GM21786 (cell line): Measurements from ENCODE around the gene CNTN4.

ENCODE experiments used
- ATAC-seq: cut with Tn5 transposase; IDR thresholded peaks from one replicate; pipeline ENCODE4 v1.9.1; 2021; ENCODE audit not compliant: unreplicated experiment

Gene CNTN4

DNA sequence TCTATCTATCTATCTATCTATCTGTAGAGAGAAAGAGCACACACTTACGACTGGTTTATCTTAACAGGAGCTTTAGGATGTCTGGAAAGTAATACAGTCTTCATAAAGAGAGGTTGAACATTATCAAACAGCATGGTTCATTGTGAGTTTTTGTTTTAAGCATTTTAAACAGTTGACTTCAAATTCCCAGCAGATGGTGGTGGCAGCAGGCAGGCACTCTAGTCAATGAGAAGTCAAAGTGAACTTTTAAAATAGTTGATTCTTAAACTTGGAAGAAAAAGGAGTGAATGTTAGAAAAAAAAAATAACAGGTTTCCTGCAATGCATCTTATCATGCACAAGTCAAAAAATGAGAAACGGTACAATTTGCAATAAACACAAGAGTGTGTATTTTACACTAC lies 578.8 kb downstream of the CNTN4 start:
- no peak for ATAC-seq

DNA sequence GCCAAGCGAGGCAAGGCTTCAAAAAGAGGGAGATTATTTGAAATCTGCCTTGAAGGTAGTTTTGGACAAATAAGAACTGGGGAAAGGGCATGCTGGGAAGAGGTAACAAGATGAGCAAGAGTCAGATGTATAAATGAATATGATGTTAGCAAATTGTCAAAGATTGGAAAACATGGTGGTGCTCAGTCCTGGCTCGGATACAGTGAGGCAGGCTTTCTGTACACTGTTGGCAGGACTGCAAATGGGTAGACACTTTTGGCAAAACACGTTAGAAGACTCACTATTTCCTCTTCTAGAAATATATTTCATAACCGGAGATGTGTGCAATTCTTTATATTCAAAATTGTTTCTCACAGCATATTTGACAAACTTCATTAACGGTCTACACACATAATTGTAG lies 581.6 kb downstream of the CNTN4 start:
- ATAC-seq, result no peak

DNA sequence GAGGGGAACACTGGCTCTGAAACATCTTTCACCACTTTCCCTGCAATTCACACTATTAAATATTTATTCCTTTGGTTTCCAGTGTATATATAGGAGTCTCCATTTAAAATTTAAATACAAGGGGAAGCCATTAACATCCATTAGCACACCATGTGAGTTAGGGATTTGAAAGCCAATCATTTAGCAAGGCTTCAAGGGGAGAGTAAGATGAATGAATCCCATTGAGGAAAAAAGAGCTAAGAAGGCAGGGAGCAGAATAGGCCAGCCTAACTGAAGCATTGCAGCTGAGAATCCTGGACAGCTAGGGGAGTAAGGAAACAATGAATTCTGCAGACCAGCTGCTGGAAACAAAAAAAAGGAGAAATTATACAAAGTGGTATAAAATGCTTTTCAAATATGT lies 585.4 kb downstream of the CNTN4 start:
- no peak for ATAC-seq

DNA sequence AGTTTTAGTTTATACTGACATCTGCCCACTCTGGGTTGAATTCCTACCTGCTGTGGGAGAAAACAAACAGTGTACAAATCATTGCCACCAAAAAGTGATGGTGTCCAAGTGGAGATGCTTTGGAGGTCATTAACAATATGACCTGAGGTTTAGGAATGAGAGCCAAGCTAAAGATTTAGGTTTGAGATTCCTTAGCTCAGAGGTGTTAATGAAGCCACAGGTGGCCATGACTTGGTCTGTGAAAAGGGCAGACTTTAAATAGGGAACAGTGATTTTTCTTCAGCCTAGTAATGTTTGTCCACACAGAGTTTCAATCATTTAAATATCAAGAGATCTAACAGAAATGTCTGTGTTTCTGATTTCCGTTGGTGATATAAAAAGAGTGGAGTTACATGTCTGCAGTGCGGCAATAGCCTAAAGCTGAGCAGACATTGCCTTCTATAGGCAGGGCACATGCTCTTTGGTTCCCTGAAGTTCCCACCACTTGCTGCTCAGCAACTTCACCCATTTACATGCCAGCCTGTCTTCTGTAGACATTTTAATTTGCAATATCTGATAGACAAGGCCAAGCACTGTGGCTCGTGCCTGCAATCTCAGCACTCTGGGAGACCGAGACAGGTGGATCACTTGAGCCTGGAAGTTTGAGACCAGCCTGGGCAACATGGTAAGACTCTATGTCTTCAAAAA lies 588.3 kb downstream of the CNTN4 start:
- no peak for ATAC-seq

DNA sequence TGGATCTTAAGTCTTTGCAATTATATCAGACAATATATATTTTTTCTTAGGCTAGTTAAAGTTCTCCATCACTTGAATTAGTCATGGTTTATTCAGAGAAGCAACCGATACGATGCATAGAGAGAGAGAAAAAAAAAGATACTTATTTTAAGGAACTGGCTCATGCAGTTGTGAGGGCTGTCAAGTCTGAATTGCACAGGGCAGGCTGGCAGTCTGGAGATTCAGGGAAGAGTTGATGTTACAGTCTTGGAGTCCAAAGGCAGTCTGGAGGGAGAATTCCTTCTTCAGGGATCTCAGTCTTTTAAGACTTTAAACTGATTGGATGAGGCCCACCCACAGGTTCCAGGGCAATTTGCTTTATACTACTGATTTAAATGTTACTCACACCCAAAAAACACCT lies 598.9 kb downstream of the CNTN4 start:
- no peak for ATAC-seq

DNA sequence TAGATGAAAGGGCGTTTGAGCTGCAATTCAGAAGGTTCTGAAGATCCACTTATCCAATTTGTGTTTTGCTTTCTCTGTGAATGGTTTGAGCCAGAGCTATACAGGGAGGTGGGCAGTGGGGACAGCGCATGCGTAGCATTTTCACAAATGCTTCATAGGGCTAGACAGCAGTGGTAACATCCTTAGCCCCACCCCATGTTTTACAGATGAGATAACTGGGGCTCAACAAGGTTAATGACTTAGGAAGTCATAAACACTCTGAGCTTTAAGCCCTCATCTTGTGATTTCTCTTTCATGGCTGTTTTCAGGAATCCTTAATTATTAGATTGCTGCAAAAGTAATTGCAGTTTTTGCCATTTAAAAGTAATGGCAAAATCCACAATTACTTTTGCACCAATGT lies 602.8 kb downstream of the CNTN4 start:
- ATAC-seq, result no peak

DNA sequence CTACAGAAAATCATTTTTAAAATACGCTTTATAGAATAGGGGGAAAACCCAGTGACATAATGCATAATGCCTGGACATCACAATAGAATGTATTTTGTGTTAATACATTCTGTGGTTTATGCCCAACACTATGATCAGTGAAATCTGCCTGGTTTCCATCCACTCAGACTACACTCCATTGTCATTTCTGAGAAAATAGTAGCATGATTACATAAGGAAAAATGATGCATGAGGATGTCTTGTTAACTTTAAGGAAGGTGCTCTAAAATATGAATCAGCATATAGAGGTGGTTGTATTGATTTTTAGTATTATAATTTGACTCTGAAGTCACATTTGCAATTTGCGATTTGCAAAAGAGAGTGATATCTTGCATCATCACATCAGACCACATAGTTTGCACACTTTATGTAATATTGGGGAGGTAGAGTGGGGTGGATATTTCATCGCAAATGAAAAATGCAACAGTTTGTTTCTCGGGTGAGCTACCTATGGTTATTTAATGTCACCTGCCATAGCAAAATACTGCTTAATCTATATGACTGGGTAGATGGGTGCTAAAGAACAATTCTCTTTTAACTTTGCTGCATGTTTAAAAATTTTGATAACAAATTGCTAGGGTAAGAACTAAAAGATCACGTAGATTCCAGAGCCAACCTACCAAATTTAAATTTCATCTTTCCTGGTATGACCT lies 607.6 kb downstream of the CNTN4 start:
- no peak for ATAC-seq

DNA sequence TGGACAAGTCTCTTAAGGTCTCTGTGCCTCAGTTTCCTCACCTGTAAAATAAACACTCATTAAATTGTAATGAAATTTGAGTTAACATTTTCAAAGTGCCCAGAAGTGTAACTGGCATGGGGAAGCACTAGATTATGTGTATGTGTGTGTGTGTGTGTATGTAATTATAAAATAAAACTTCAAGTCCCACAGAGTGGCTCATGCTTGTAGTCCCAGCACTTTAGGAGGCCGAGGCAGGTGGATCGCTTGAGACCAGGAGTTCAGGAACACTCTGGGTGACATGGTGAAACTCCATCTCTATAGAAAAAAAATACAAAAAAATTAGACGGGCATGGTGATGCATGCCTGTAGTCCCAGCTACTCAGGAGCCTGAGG lies 608.2 kb downstream of the CNTN4 start:
- no peak for ATAC-seq

DNA sequence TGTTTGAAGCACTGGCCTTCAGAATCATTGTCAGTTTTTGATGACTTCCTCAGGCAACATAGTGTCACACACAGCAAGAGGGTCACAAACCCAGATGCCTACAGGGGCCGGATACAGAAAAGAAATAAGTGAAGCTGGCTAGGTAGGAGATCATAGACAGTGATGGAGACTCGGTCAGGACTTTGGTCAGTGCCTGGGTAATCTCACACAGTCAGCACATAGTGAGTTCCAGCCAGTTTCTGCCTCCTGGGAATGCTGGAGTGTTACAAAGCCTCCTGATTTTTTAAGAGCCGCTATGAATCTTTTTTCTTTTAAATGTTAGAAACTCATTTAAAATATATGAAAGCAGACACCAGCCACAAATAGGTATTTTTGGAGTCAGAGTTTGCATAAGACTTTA lies 612.4 kb downstream of the CNTN4 start:
- no peak for ATAC-seq

DNA sequence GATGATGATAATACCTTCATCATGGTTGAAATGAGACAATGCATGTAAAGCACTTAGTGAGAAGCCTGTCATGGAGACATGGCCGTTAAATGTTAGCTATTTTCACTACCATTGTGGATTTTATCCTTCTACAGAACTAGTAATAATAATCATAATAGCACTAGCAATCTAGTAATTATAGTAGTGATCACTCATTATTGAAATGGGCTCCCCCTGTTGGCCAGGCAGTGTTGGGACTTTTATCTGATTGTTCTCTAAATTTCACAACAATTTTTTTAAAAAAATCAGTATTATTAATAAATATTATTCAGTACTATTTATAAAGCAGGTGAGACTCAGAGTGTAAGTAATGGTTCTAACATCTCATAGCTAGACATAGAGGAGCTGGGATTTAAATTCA lies 615.3 kb downstream of the CNTN4 start:
- ATAC-seq, result no peak

DNA sequence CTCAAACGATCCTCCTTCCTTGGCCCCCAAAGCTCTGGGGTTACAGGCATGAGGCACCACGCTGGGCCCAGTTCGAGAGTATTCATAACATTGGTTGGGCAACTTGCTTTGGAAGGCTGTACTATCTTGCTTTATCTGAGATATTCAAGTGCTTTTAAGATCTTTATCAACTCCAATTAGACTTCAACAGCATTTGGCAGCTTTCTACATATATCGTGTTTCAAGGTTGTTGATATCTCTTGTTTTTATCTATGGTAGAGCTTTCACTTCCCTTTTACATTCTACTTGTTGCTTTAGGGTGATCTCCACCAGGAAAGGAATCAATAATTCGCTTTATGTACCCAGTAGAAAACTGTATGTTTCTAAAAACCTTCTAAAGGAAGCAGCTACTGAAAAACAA lies 616.2 kb downstream of the CNTN4 start:
- peak; percentile 44 for ATAC-seq

DNA sequence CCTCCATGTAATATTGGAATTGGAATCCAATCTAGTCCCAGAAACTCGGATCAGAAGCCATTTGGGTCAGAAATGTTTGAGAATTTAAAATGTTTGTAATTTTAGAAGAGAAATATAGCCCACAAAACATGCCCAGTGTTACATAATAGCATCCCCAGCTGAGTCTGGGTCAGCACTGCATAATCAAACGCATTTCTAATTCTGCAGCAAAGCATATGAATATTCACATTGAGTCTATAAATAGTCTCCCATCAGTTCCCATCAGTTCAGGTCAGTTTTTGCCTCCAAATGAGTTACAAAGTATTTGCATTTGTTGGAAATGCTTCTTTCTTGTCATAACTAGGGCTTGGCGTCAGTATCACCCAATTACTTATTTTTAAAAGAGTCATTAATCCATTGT lies 628.4 kb downstream of the CNTN4 start:
- ATAC-seq, result no peak

DNA sequence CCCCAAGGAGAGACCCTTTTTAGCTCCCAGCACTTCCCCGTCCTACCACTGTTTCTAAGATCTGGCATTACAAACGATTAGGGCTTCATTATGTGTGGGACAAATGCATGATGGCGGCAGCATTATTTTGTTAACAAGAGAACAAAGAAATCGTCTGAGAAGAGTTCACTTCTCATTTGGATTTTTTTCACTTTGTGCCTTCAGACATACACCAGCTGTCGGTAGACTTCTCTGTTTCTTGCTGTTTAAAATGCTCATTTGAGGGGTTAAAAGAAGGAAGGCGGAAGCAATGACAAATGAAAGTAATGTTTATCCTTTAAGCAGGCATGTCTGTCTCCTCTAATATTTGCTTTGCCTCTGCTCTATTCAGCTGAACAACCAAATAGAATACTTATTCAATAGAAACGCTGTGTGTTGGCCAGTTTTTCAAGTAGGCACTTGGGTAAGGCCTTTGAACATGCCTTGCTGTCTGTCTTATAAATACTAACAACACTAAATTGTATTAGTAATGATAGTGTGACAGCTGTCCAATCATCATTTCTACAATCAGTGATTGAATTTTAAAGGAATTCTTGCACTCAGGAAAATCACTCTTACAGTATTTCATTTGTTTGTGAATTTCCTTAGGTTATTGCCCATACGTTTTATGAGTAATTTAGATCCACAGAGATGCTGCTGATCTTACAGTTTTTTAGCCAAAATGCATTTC lies 629.1 kb downstream of the CNTN4 start:
- ATAC-seq, result no peak

DNA sequence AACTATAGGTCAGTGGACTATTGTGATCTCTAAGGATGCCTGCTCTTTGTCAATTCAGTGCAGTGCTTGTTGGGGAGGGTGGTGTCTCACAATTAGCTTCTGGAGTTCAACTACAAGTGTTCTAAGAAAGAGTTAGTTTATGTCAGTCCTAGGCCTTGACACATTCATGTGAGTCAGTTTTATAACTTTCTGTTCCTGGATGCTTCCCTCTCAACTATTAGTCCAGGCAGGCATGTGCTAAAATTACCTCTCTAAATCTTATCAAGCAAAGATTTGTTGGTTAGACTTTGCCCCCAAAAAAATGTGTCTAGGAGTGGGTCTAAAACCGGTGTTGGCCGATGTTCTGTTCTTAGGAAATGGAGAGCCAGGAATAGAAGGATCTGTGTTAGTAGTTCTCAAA lies 633.2 kb downstream of the CNTN4 start:
- no peak for ATAC-seq

DNA sequence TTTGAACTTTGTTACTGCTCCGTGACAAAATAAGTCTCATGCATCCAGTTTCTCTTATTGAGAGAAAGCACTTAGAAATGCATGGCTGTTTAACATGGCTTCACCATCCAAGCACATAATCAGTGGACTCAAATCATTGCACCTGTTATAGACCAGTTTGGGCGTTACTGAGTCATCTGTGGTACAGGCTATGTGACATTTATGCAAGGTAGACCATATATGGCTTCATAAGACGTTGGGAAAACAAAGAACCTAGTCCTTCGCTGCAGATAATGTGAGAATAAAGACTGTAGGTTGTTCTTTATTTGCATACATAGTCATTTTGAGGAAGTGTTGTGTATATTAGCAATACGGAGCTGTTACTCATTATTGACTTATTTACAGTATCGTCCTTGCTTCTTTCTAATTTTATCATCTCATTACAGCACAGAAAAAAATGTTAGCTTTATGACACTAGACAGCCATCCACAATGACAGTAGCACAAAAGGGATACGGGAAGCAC lies 636.8 kb downstream of the CNTN4 start:
- ATAC-seq, result no peak

DNA sequence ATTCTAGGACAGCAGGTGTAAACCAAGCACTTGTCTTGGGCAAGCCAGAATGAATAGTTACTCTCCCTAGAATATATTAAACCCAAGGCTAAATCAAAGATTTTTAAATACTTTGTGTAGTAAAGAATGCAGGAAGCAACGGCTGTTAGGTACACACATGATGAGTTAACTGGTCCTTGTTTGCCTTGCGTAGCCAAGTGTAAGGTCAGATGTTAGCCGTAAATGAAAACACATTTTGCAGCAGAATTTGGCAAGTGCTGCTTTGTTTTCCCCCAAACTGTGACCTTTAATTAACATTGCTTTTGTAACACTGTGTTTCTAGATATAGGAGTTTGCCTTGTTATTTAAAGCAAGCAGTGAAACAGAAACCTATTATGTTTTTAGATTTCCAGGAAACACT lies 642.9 kb downstream of the CNTN4 start:
- ATAC-seq, result no peak

DNA sequence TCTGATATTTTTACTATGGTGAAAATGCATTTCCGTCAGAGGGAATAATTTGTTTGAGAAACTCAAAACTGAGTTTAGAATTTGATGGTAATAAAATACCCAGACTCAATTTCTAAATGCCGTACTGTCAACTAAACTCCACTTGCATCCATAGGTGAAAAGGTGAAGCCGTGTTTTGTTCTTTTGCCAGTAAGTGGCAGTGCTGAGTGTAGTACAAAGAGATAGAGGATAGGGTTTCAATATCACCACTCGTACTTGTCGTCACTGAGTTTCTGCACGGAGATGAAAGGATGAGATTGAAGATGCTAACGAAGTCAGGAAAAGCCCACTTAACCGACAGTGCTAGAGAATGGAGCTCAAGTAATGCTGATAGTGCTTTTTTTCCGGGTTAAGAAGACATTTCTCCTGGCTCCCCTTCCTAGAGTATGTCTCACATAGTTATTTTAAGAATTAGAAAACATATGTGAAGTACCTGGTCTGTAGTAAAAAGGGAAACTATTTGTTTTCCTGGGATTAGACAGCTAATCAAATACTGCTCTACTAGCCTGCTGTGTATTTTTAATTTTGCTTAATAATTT lies 666.4 kb downstream of the CNTN4 start:
- ATAC-seq, result peak; percentile 69

DNA sequence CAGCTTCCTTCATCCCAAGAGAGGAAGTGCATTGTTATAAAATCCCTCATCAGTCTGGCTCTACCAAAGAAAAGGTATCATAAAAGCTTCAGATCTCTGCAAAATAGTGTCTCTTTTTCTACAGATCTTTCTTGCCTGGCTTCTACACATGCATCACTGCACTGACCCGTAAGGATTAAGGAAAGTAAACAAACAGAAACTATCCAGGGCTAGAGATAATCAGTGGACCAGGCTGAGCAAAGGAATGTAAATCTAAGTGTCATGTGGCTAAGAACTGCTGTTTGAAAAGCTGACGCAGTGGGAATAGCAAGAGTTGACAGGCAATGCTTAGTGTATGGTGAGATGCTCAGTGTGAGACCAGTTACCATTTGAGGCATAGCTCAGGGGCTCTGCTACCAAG lies 671.8 kb downstream of the CNTN4 start:
- no peak for ATAC-seq

DNA sequence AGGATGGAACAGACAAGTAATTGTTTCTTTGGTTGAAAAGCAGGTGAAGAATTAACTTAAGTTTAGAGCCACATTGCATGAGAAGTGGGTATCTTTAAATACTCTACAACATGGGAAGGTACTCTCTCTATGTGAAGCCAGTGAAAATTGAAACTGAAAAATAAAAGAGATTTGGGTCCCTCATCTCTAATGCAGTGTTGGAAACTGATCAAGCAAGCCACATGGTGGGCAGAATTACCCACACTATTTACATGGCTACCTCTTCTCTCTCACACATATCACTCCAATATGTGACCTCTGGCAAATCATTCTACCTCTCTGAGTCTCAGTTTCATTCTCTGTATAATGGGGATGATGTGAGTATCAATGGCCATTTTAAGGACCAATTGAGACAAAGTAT lies 672.5 kb downstream of the CNTN4 start:
- no peak for ATAC-seq

DNA sequence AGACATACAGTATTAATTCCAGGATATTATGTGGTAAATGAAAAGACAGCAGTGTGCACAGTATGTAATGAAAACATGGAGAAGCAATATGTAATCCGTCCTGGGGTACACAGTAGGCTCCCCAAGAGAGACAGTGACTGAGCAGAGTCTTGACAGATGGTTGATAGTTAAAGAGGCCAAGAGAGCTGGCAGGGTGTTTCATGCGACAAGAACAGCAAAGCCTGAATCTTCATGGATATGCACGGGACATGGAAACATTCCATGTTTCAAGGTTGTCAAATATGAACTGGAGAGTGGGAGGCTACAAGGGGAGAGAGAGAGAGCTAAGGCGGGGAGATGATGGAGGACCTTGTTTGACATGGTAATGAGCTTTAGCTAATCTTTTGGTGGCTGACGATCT lies 673.1 kb downstream of the CNTN4 start:
- ATAC-seq, result no peak

DNA sequence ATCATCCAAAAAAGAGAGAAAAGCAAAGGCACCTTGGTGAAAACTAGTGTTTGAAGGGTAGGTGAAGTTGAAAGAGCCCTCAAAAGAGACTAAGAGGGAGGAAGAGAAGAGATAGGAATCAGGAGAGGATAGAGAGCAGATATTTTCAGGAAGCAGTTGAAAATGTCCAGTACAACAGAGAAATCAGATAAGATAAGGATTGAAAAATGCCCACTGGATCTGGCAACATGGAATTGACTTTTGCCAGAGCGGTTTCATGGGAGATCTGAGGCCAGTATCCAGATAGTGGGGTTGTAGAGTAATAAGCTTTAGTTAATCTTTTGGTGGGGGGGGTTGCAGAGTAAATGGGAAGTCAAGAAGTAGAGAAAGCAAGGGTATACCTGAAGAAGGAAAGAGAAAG lies 674.1 kb downstream of the CNTN4 start:
- no peak for ATAC-seq
